Measurements from ENCODE around the gene CTBP2. TPM values are rescaled to one million over a fixed set of nuclear protein-coding genes. Genes with fewer than 3 reads are reported as not detected.

CTBP2 gene
- total and polyA plus RNA-seq, 4 donors: 32.4 to 85.7 (median 68.7) TPM

Small RNA genes lying within 50 kb of the gene (microRNA-seq; reads per million reads assigned to microRNA genes)
- 0 reads per million in 2 donors for gene MIR4296

Other genes with a start within 250 kb of the CTBP2 start
- 10 to 100 TPM; 27.6 to 32.4 TPM for gene ZRANB1, start 218.4 kb downstream of the CTBP2 start, total RNA-seq
- gene ZRANB1, start 218.4 kb downstream of the CTBP2 start, polyA plus RNA-seq: 10 to 100 TPM; 14.8 to 16.5 TPM

All from aorta (tissue), 4 donors.